MCF 10A (cell line): ENCODE measurements around the gene SLC13A3. TPM values are rescaled to one million over a fixed set of nuclear protein-coding genes. Genes with fewer than 3 reads are reported as not detected.

Experiments used
- BruUV-seq: library from RNA; stranded (reverse); fragments of 400-500 nt; replicated peaks from 2 replicates; lab custom pipeline; 2021; lab: Mats Ljungman, UMichigan
- CTCF ChIA-PET: fragments of 300-600 bp; sonication (Branson Sonifier 250); formaldehyde crosslinking; extraction: SDS; loops from one replicate; lab custom pipeline; 2021; ENCODE audit warnings: antibody characterized with exemption, inconsistent platforms; lab: Yijun Ruan, JAX
- POLR2A ChIA-PET: fragments of 300-600, 350-650 bp; sonication (Branson Sonifier 250); formaldehyde crosslinking; extraction: SDS; loops from one replicate; lab custom pipeline; 2020; ENCODE audit warnings: antibody characterized with exemption, inconsistent platforms; lab: Yijun Ruan, JAX
- DNase-seq: peaks from one replicate; pipeline ENCODE4 v3.0.0-alpha.2; 2018; ENCODE audit not compliant: unreplicated experiment
- H3K27ac Mint-ChIP-seq: one replicate; pipeline ENCODE4 v1.8.0; 2022; ENCODE audit warnings: mild to moderate bottlenecking, low read depth, mixed read lengths; ENCODE audit not compliant: unreplicated experiment
- H3K27me3 Mint-ChIP-seq: one replicate; pipeline ENCODE4 v1.8.0; 2022; ENCODE audit warnings: mixed read lengths; ENCODE audit not compliant: insufficient read depth, unreplicated experiment
- H3K36me3 Mint-ChIP-seq: one replicate; pipeline ENCODE4 v1.8.0; 2022; ENCODE audit warnings: mild to moderate bottlenecking, moderate library complexity, mixed read lengths; ENCODE audit not compliant: insufficient read depth, unreplicated experiment
- H3K4me1 Mint-ChIP-seq: one replicate; pipeline ENCODE4 v1.8.0; 2022; ENCODE audit warnings: mixed read lengths; ENCODE audit not compliant: insufficient read depth, unreplicated experiment
- H3K4me3 Mint-ChIP-seq: one replicate; pipeline ENCODE4 v1.8.0; 2022; ENCODE audit warnings: mild to moderate bottlenecking, moderate library complexity, mixed read lengths; ENCODE audit not compliant: unreplicated experiment
- H3K9me3 Mint-ChIP-seq: one replicate; pipeline ENCODE4 v1.8.0; 2022; ENCODE audit warnings: mixed read lengths; ENCODE audit not compliant: unreplicated experiment
- intact Hi-C: fragments of 100-400 bp; cut with micrococcal nuclease; formaldehyde crosslinking; loops from 2 replicates; pipeline ENCODE4 v1.14.1; 2022
- total RNA-seq: library from RNA; stranded (reverse); gene quantifications from 2 replicates; pipeline ENCODE4 v1.2.3, GENCODE V29; 2022
- TF ChIP-seq, protein P1 (sequence below): fragments of 200-600 bp; IDR thresholded peaks from one replicate; pipeline ENCODE4 v1.8.0; 2022; ENCODE audit warnings: antibody characterized with exemption, mild to moderate bottlenecking; ENCODE audit not compliant: unreplicated experiment

The SLC13A3 gene
- total RNA-seq, 1 experiment from 2014 or later, result not detected

DNA sequence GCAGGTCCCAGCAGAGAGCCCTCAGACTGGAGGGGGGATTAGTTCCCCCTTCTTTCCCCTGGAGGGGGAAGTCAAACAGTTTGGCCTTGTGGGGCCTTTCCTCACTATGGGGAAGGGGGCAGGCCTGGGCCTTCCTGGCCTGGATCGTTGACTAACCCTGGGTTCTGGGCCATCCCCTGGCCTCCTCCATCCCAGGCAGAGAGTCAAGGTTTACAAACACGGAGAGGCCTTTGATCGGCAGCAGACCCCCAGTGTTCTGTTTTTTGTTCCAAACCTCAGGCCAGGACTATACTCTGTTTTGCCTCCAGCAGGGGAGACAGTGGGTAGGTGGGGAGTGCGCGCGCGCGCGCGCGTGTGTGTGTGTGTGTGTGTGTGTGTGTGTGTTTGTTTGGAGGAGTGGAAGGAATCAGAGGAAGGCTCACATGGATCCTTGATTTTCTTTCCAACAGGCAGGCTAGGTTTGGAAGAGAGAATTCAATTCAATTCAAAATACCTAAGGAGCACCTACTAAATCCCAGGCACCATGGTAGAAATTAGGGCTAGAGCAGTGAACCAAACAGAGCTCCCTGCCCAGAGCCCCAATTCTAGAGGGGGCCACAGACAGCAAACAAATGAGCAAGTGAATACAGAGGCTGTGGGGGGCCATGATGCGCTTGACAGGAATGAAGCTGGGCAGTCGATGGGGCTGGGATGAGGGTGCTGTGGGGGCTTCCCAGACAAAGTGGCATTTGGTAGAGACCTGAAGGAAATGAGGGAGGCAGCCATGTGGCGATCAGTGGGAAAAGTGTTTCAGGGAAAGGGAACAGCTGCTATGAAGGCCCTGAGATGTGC is 23.2 kb upstream of the SLC13A3 start:
- H3K9me3 Mint-ChIP-seq, result no peaks in the 10 kb centered on the region

DNA sequence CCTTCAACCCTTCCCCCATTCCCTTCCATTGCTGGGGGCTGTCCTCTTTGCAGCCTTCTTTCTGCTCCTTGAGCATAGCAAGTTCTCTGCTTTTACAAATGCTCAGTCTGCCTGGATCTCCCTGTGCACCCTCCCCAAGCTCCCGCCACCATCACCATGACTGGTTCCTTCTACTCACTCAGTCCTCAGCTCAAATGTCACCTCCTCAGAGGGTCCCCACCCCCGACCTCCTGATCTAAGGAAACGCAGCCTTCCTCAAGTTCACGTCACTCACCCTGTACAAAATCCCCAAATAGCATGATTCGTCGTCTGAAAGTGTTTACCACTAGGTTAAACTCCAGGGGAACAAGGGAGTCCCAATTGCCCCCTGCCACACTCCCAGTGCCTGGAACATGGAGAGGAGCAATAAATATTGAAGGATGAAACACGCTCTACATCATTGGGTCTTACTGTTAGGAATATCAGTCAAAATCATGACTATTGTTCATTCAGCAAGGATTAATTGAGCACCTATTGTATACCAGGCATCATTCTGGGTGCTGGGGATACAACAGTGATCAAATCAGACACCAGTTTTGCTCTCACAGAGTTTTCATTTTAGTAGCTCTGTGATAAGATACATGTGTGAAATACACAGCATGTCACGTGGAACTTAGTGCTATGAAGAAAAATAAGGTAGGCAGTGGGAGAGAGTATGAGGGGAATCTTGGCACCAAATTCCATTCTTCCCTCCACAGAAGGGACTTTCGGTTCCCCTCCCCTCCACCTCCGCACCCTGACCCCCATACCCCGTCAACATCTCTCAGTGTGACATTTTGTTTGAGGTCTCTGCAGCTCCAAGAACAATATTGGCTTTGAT is 22.4 kb upstream of the SLC13A3 start:
- BruUV-seq, result no TSS peak
- Mint-ChIP-seq H3K9me3 (no peaks in the 10 kb centered on the region), H3K4me3 (no peak overlapping the region), H3K4me1 (no peaks in the 10 kb centered on the region), H3K27me3 (no peaks in the 10 kb centered on the region), H3K36me3 (no peaks in the 10 kb centered on the region), H3K27ac (no peak overlapping the region)
- DNase-seq, result no peak
- ChIA-PET POLR2A (interaction anchor here (0.7 kb wide), 1 partner anchor 501 kb away, joined by 3 read pairs; no protein-coding TSS in a partner anchor), CTCF (interaction anchor here (1.0 kb wide), 1 partner anchor 153 kb away, joined by 3 read pairs; no protein-coding TSS in a partner anchor)
- TF ChIP-seq, protein P1, sequence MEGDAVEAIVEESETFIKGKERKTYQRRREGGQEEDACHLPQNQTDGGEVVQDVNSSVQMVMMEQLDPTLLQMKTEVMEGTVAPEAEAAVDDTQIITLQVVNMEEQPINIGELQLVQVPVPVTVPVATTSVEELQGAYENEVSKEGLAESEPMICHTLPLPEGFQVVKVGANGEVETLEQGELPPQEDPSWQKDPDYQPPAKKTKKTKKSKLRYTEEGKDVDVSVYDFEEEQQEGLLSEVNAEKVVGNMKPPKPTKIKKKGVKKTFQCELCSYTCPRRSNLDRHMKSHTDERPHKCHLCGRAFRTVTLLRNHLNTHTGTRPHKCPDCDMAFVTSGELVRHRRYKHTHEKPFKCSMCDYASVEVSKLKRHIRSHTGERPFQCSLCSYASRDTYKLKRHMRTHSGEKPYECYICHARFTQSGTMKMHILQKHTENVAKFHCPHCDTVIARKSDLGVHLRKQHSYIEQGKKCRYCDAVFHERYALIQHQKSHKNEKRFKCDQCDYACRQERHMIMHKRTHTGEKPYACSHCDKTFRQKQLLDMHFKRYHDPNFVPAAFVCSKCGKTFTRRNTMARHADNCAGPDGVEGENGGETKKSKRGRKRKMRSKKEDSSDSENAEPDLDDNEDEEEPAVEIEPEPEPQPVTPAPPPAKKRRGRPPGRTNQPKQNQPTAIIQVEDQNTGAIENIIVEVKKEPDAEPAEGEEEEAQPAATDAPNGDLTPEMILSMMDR, result no peak
- intact Hi-C loops, result no loop called here

More for the DNA sequence above, 23.2 kb upstream of the SLC13A3 start:
- ChIA-PET POLR2A (interaction anchor here (0.6 to 1.4 kb wide), 2 partner anchors 22 to 140 kb away, joined by 3 to 4 read pairs; no protein-coding TSS in a partner anchor), CTCF (interaction anchor here (0.7 to 1.0 kb wide), 2 partner anchors 153 to 154 kb away, joined by 3 to 6 read pairs; no protein-coding TSS in a partner anchor)
- intact Hi-C loops, result no loop called here
- H3K27me3 Mint-ChIP-seq, result no peaks in the 10 kb centered on the region
- TF ChIP-seq, protein P1, result no peak
- no peak for DNase-seq
- no peaks in the 10 kb centered on the region for H3K4me1 Mint-ChIP-seq
- no peaks in the 10 kb centered on the region for H3K36me3 Mint-ChIP-seq
- no TSS peak for BruUV-seq
- no peak overlapping the region for H3K4me3 Mint-ChIP-seq
- no peak overlapping the region for H3K27ac Mint-ChIP-seq

DNA sequence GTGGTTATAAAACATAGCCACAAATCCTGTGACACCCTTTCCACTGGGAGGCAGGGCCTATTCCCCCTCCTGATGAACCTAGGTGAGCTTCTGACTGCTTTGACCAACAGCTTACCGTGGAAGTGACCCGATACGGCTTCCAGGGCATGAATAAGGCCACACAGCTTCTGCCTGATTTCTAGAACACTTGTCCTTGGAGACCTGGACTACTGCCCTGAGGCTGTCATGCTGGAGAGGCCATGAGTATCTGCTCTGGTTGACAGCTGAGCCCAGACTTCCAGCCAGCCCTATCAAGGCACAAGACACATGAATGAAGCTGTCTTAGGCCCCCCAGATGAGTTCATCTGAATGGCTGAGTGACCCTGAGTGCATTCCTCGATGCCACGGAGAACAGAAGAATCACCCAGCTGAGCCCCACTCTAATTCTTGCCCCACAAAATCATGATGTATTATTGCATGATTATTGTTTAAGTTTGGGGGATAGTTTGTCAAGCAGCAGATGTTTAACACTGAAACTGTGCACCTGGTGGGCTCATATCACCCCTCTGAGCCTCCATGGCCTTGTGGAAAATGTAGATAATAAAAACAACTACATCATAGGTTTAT is 21.4 kb upstream of the SLC13A3 start:
- Mint-ChIP-seq H3K36me3 (no peaks in the 10 kb centered on the region), H3K4me1 (no peaks in the 10 kb centered on the region), H3K4me3 (no peak overlapping the region), H3K27ac (no peak overlapping the region), H3K9me3 (no peaks in the 10 kb centered on the region), H3K27me3 (no peaks in the 10 kb centered on the region)
- BruUV-seq, result no TSS peak
- no peak for DNase-seq
- CTCF ChIA-PET, result interaction anchor here (0.6 to 2.0 kb wide), 3 partner anchors 8 to 327 kb away, joined by 3 to 10 read pairs (median 3); no protein-coding TSS in a partner anchor
- intact Hi-C loops, result no loop called here
- POLR2A ChIA-PET, result interaction anchor here (0.6 to 0.9 kb wide), 2 partner anchors 14 to 72 kb away, joined by 3 read pairs; no protein-coding TSS in a partner anchor
- TF ChIP-seq, protein P1, result no peak
